Measurements from ENCODE around the gene MTX2. TPM values are rescaled to one million over a fixed set of nuclear protein-coding genes. Genes with fewer than 3 reads are reported as not detected.
A peak's percentile ranks its signal among the peaks of the same experiment; 100 is the strongest.

MTX2 gene
- total RNA-seq, 6 experiments from 2014 or later, result 21.4 to 26.0 (median 24.3) TPM

DNA sequence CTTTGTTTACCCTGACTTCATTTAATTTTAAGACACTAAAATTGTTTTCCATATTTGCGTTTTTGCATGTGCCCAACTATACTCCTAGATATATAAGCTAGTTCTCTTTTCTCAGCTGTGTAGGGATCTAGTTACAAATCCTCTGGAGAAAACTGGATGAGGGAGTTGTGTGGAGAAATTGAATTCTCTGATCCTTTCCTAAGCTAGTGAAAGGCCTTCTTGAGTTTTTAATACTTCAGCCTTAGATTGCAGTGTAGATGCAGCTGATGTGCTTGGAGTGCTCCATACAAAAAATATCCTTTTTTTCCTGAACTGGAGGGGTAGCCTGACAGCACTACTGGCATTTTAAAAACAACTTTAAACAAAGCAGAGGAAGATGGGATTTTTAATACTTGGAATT lies 8.6 kb upstream of the MTX2 start:
- no peak for DNase-seq
- no peaks in the 10 kb centered on the region for H3K9me3 Mint-ChIP-seq
- H3K4me3 Mint-ChIP-seq, result no peak overlapping the region
- no peaks in the 10 kb centered on the region for H3K4me1 Mint-ChIP-seq (ENCODE audit: low read depth)
- peaks cover 11% of the 10 kb centered on the region for H3K27me3 Mint-ChIP-seq (ENCODE audit: insufficient read depth)
- H3K27ac Mint-ChIP-seq, result no peak overlapping the region
- no peaks in the 10 kb centered on the region for H3K36me3 Mint-ChIP-seq (ENCODE audit: low read depth)
- no peak for TF ChIP-seq CTCF (IDR thresholded peaks at IDR 0.05)

DNA sequence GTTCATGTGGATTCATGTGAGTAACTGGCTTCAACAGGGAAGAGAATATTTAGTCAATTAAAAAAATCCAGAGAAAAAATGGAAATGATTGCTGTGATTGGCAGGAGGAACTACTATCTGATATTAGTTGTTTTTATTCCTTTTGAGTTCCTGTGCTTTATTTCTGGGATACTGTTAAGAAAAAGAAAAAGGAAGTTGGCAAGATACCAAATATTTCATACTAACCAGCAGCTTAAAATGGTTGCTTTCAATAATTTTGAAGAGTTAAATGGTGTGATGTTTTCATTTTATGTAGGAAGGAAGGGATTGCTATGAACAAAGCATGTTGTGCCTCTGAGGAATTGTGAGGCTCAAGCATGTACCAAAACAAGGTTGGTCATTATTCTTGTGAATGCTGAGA lies 8.1 kb upstream of the MTX2 start:
- H3K27me3 Mint-ChIP-seq (ENCODE audit: insufficient read depth), result peaks cover 9% of the 10 kb centered on the region
- no peaks in the 10 kb centered on the region for H3K36me3 Mint-ChIP-seq (ENCODE audit: low read depth)
- H3K27ac Mint-ChIP-seq, result no peak overlapping the region
- TF ChIP-seq CTCF (IDR thresholded peaks at IDR 0.05), result no peak
- H3K4me3 Mint-ChIP-seq, result no peak overlapping the region
- H3K9me3 Mint-ChIP-seq, result no peaks in the 10 kb centered on the region
- no peaks in the 10 kb centered on the region for H3K4me1 Mint-ChIP-seq (ENCODE audit: low read depth)
- no peak for DNase-seq

GRCh38 chr2:176268976-176269318 lies 295 bp upstream of the MTX2 start:
- TF ChIP-seq CTCF (IDR thresholded peaks at IDR 0.05), result no peak
- no peaks in the 10 kb centered on the region for H3K9me3 Mint-ChIP-seq
- DNase-seq, result no peak
- H3K27me3 Mint-ChIP-seq (ENCODE audit: insufficient read depth), result peaks cover 5% of the 10 kb centered on the region
- 0 out of 2 replicates have a peak overlapping the region, but pooled peaks have one; percentile 83 for H3K27ac Mint-ChIP-seq
- peak overlapping the region; percentile 97 for H3K4me3 Mint-ChIP-seq
- peaks cover 21% of the 10 kb centered on the region for H3K4me1 Mint-ChIP-seq (ENCODE audit: low read depth)
- H3K36me3 Mint-ChIP-seq (ENCODE audit: low read depth), result no peaks in the 10 kb centered on the region

GRCh38 chr2:176270100-176270750 lies 983 bp downstream of the MTX2 start:
- DNase-seq, result no peak
- peak overlapping the region; percentile 83 for H3K27ac Mint-ChIP-seq
- TF ChIP-seq CTCF (IDR thresholded peaks at IDR 0.05), result no peak

GRCh38 chr2:176272870-176273459 lies 3.7 kb downstream of the MTX2 start:
- Mint-ChIP-seq H3K4me3 (no peak overlapping the region), H3K27ac (no peak overlapping the region), H3K9me3 (no peaks in the 10 kb centered on the region), H3K4me1 (ENCODE audit: low read depth) (peaks cover 21% of the 10 kb centered on the region), H3K27me3 (ENCODE audit: insufficient read depth) (peaks cover under 1% of the 10 kb centered on the region), H3K36me3 (ENCODE audit: low read depth) (no peaks in the 10 kb centered on the region)
- no peak for TF ChIP-seq CTCF (IDR thresholded peaks at IDR 0.05)
- no peak for DNase-seq

More at GRCh38 chr2:176270100-176270750, 983 bp downstream of the MTX2 start:
- no peaks in the 10 kb centered on the region for H3K9me3 Mint-ChIP-seq
- H3K27me3 Mint-ChIP-seq (ENCODE audit: insufficient read depth), result peaks cover 3% of the 10 kb centered on the region
- H3K36me3 Mint-ChIP-seq (ENCODE audit: low read depth), result no peaks in the 10 kb centered on the region
- peaks cover 21% of the 10 kb centered on the region for H3K4me1 Mint-ChIP-seq (ENCODE audit: low read depth)
- peak overlapping the region; percentile 97 for H3K4me3 Mint-ChIP-seq

All from HFFc6 (cell line).